ENCODE results near the gene ZNF827. TPM values are rescaled to one million over a fixed set of nuclear protein-coding genes. Genes with fewer than 3 reads are reported as not detected.

The ZNF827 gene
- total and polyA plus RNA-seq, 10 donors: 3.3 to 31.6 (median 16.1) TPM

GRCh38 chr4:145936142-145936996 lies 2.3 kb downstream of the ZNF827 start:
- peaks cover 4 to 49% (median 18%) of the 10 kb centered on the region in 6 donors for H3K4me1 ChIP-seq
- TF ChIP-seq CTCF (IDR thresholded peaks at IDR 0.05 in 8 of 11, conservative IDR thresholded peaks at IDR 0.05 in 3 of 11): peak in 9 of 11 experiments; percentile 13 to 50 (median 35)
- peak; percentile 15 to 63 (median 62) for TF ChIP-seq POLR2AphosphoS5 (IDR thresholded peaks at IDR 0.05)
- no peak for TF ChIP-seq POLR2A (IDR thresholded peaks at IDR 0.05)
- intact Hi-C loops (cut with DNase I; ENCODE audit: low total_unique reads): no loop called here

GRCh38 chr4:145935253-145936141 lies 3.1 kb downstream of the ZNF827 start:
- peak overlapping the region; percentile 68 to 85 (median 78) for H3K4me3 ChIP-seq

More at GRCh38 chr4:145936142-145936996, 2.3 kb downstream of the ZNF827 start:
- 0 to 1% (median 0%) methylated on average over 45 to 70 of the region's 70 CpGs for WGBS, 5 donors
- Histone ChIP-seq H3K4me3 (peak overlapping the region; percentile 68 to 85 (median 78)), H3K27me3 (replicated peaks in 1 of 7) (peaks cover 0 to 21% (median 0%) of the 10 kb centered on the region in 7 donors), H3K36me3 (no peaks in the 10 kb centered on the region), H3K27ac (peak overlapping the region; percentile 76 to 94 (median 89)), H3K9me3 (no peaks in the 10 kb centered on the region)
- DNase-seq: peak; percentile 92

DNA sequence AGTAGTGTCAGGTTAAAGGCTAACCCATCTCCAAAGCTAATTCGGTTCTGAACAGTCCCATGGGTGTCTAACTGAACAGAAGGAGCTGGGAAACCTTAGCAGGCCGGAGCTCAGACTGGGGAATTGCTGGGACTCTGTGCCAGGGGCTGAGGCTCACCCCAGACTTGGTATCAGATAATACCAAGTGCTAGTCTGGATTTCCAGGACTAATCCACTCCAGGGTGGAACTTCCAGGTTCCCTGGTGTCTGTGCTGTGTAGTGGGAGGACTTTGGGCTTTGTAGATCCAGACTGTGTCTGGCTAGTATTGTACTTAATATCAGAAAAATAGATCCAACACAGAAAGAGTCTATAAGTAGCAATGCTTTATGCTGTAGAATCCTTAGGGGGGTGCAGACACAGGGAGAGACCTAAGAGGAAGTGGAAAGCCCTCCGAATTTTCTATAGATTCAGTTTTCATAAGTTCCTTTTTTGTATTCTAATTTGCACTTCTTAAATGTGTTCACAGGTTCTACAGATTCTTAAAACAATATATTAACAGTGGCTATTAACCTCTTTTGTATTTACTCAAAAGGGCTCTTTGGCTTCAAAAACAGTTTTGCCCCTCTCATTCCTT lies 4.1 kb downstream of the ZNF827 start:
- H3K4me1 ChIP-seq: peaks cover 4 to 68% (median 30%) of the 10 kb centered on the region in 6 donors
- H3K4me3 ChIP-seq: no peak overlapping the region
- no peaks in the 10 kb centered on the region for H3K9me3 ChIP-seq
- DNase-seq: no peak
- no peaks in the 10 kb centered on the region for H3K36me3 ChIP-seq
- WGBS, 5 donors: 61 to 74% (median 69%) methylated on average over 3 of the region's 3 CpGs
- H3K27me3 ChIP-seq (replicated peaks in 1 of 7): peaks cover 0 to 21% (median 0%) of the 10 kb centered on the region in 7 donors
- peak overlapping the region in 4 of 8 donors; percentile 89 to 94 (median 90) for H3K27ac ChIP-seq
- no peak for TF ChIP-seq POLR2AphosphoS5 (IDR thresholded peaks at IDR 0.05)
- no peak for TF ChIP-seq CTCF (IDR thresholded peaks at IDR 0.05 in 8 of 11, conservative IDR thresholded peaks at IDR 0.05 in 3 of 11)
- no peak for TF ChIP-seq POLR2A (IDR thresholded peaks at IDR 0.05)
- intact Hi-C loops (cut with DNase I; ENCODE audit: low total_unique reads): no loop called here

More at GRCh38 chr4:145935253-145936141, 3.1 kb downstream of the ZNF827 start:
- no peaks in the 10 kb centered on the region for H3K36me3 ChIP-seq
- no peak for DNase-seq
- peaks cover 0 to 21% (median 0%) of the 10 kb centered on the region in 7 donors for H3K27me3 ChIP-seq (replicated peaks in 1 of 7)
- no peaks in the 10 kb centered on the region for H3K9me3 ChIP-seq
- peak in 2 of 3 donors; percentile 23 to 76 for TF ChIP-seq POLR2AphosphoS5 (IDR thresholded peaks at IDR 0.05)
- no peak for TF ChIP-seq CTCF (IDR thresholded peaks at IDR 0.05 in 8 of 11, conservative IDR thresholded peaks at IDR 0.05 in 3 of 11)
- 8 to 16% (median 11%) methylated on average over 18 of the region's 18 CpGs for WGBS, 5 donors
- H3K4me1 ChIP-seq: peaks cover 4 to 58% (median 25%) of the 10 kb centered on the region in 6 donors
- intact Hi-C loops (cut with DNase I; ENCODE audit: low total_unique reads): no loop called here
- H3K27ac ChIP-seq: peak overlapping the region; percentile 76 to 94 (median 89)

Measured in spleen (tissue), 11 donors.